NCI-H1436 (cell line): Measurements from ENCODE around the gene TRAF4.
A peak's percentile ranks its signal among the peaks of the same experiment; 100 is the strongest.
"Not testable (repeated sequence)": the region's sequence is repeated elsewhere in the genome, so short reads cannot be mapped to it uniquely, and the experiment has no call there.

Experiments used
- DNase-seq: peaks from one replicate; lab custom pipeline; 2025; lab: John Stamatoyannopoulos, UW

The TRAF4 gene

DNA sequence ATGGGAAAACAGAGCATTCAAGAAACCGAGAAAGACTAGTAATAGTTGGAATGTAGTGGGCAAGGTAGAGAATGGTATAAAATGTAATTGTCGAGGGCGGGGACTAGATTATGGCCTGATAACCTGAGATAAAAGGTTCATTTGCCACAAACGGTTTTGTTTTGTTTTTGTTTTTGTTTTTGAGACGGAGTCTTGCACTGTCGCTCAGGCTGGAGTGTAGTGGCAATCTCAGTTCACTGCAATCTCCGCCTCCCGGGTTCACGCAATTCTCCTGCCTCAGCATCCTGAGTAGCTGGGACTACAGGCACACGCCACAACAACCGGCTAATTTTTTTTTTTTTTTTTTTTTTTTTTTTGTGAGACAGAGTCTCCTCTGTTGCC is 13.9 kb upstream of the TRAF4 start:
- DNase-seq: no peak

GRCh38 chr17:28733346-28733745 is 10.5 kb upstream of the TRAF4 start:
- DNase-seq: no peak

DNA sequence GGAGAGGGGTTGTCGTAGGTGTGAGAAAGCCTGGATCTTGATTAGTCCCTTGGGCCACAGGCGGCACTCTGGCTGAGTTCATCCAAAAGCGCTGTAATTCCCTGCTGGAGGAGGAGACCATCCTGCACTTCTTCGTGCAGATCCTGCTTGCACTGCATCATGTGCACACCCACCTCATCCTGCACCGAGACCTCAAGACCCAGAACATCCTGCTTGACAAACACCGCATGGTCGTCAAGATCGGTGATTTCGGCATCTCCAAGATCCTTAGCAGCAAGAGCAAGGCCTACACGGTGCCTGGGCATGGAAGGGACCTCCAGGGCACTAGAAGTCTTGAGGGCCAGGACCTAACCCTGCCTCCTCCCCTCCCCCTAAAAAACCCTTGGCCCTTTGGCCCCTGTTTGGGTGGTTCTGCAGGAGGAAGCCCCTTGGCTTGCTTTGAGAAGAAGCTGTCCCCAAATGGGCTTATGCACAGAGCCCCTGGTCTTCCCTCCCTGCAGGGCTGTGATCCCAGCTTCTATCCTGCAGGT is 9.0 kb upstream of the TRAF4 start:
- DNase-seq: no peak

GRCh38 chr17:28735242-28735722 is 8.5 kb upstream of the TRAF4 start:
- no peak for DNase-seq

- not testable (repeated sequence) for DNase-seq
Measured at GRCh38 chr17:28735913-28736769, 7.7 kb upstream of the TRAF4 start.

DNA sequence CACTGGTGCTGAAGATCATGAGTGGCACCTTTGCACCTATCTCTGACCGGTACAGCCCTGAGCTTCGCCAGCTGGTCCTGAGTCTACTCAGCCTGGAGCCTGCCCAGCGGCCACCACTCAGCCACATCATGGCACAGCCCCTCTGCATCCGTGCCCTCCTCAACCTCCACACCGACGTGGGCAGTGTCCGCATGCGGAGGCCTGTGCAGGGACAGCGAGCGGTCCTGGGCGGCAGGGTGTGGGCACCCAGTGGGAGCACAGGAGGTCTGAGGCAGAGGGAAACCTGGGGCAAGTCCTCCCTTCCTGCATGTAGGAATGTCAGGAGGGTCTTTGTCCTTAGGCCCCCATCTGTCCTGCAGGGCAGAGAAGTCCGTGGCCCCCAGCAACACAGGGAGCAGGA is 6.5 kb upstream of the TRAF4 start:
- DNase-seq: no peak

DNA sequence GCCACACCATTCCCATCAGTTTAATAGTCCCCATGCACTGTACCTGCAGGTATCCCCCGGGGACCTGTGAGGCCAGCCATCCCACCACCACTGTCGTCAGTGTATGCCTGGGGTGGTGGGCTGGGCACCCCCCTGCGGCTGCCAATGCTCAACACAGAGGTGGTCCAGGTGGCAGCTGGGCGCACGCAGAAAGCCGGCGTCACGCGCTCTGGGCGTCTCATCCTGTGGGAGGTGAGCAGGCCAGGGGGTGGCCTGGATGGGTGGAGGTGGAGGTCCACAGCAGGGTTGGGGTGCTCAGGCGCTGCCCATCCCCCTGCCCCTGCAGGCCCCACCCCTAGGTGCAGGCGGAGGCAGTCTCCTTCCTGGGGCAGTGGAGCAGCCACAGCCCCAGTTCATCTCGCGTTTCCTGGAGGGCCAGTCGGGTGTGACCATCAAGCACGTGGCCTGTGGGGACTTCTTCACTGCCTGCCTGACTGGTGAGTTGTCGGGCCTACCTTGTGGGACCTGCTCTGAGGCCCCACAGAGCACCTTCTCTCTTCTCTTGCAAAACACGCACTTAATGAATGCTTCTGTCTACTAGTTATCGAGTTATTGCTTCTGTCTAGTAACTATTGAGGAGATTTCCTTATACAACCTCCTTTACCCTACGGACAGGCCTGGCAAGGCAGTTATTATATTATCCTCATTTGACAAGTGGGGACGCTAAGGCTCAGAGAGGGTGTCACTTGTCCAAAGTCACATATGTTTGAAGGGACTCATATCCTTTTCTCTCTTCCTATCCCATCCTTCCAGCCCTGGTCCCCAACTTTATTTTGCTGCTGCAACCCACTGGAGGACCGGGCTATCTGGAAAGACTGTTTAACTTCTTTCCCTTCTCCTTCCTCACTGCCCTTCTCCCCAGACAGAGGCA is 5.8 kb upstream of the TRAF4 start:
- no peak for DNase-seq

- no peak for DNase-seq
Measured at GRCh38 chr17:28738680-28739384, 5.0 kb upstream of the TRAF4 start.

DNA sequence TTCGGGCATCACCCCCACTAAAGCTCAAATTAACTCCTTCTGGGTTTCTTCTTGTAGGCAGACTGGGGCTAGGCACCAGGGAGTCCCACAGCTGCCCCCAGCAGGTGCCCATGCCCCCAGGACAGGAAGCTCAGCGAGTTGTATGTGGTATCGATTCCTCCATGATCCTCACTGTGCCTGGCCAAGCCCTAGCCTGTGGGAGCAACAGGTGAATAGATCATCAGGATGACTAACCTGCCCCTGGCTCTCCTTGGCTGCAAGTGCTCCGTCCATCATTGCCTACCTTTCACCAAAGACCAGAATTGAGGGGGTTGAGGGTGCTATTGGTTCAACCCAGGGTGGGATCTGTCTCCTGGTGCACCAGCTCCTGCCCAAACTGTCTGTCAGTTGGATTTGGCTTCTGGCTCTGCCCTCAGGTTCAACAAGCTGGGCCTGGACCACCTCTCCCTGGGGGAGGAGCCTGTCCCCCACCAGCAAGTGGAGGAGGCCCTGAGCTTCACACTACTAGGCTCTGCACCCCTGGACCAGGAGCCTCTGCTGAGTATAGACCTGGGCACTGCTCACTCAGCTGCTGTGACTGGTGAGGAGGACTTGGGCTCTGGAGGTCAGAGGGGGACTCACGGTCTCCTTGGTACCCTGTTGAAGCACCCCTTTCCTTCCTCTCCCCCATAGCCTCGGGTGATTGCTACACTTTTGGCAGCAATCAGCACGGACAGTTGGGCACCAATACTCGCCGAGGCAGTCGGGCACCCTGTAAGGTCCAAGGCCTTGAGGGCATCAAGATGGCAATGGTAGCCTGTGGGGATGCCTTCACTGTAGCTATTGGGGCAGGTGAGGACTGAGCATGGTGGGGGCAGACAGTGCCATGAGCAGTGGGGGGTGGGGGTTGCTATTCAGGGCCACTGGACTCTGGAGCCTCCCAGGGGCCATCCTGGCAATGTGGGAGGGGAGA is 3.1 kb upstream of the TRAF4 start:
- no peak for DNase-seq

DNA sequence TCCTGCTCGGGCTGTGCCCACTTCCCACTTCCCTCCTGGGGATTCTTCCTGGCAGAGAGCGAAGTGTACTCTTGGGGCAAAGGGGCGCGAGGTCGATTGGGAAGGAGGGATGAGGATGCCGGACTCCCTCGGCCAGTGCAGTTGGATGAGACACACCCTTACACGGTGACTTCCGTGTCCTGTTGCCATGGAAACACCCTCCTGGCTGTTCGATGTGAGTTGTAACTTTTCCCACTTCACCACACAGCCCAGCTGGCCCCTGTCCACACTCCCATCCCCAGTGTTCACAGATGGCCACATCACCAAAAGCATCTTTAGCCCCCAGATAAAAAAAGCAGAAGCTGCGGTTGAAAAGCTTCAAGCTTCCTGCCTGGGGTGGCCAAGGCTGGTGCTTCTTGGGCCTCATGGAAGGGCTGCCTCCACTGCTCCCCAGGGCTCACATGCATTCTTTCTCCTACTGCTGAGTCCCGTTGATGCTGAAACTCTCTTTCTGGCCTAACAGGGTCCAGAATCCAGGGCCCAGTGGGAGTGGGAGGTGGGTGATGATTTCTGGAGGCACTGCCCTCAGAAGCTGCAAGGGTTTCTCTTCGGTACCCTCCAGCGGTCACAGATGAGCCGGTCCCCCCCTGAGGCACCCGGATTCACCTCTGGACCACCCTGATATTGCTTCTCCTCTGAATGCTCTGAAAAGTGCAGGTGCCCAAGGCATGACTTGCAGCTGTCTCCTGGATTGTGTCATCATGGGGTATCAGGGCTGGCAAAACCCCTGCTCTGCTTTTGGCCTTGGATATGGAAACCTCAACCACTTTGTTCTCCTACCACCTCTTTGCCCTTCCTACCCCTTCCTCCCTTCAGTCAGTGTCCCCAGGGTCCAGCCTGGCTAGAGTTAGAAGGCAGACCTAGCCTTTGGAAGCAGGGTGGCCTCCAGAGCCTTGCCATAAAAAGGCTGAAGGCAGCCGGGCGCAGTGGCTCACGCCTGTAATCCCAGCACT is 2.2 kb upstream of the TRAF4 start:
- DNase-seq: no peak

- DNase-seq: peak; percentile 59
Measured at GRCh38 chr17:28744104-28744971, 527 bp downstream of the TRAF4 start.

DNA sequence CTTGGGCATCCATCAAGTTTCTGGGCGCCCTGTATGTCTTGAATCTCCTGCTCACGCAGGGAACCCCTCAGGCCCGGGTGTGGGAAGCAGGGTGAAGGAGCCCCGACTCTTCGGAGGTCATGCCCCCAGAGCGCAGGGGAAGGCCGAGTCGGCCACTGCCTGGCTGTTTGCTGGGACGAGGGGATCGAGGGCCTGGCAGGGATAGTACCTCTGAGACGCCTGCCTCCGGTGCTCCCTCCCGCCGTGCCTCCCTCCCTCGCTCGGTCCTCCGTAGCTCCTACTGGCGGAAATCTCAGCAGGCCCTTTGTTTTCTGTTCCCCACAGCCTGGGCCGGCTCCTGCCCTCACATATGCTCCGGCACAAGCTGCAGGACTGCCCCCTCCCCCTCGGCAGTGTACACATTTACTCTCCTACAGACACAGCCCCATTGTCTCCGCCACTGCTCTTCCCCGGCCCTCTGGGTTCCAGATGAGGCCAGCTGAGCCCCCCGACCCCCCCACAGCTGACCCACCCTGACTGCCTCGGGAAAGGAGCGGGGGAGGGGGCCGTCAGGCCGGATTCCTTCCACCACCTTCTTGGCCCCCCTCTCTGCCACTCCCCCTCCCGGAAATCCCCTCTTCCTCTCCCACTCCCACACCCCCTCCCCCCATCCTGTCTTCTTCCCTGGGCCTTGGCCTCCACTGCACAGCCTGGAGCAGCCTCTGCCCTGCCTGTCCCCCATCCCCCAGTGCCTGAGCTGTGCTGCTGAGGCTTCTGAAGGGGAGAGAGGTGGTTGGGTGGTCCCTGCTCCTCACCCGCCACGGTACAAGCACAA is 1.4 kb downstream of the TRAF4 start:
- DNase-seq: peak; percentile 39

GRCh38 chr17:28745786-28746411 is 2.1 kb downstream of the TRAF4 start:
- DNase-seq: no peak

DNA sequence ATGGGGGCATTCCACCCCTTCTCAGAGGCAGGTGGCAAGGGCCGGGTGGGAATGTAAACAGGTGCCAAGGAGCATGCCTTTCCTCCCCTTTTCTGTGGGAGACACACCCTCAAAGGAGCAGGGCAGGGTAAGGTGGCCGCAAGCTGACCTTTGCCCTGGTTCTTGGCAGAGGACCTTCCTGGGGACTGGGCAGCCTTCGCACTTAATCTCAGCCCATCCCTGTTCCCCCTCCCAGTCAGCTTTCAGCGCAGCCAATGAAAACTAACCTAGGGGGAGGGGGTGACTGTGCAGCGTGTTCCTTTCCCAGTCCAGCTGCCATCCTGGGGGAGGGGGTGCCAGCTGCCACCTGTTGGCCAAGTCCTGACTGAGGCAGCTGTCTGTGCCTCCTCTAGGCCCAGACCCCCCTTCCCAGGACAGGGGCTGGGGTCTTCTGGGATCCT is 2.8 kb downstream of the TRAF4 start:
- DNase-seq: peak; percentile 11

DNA sequence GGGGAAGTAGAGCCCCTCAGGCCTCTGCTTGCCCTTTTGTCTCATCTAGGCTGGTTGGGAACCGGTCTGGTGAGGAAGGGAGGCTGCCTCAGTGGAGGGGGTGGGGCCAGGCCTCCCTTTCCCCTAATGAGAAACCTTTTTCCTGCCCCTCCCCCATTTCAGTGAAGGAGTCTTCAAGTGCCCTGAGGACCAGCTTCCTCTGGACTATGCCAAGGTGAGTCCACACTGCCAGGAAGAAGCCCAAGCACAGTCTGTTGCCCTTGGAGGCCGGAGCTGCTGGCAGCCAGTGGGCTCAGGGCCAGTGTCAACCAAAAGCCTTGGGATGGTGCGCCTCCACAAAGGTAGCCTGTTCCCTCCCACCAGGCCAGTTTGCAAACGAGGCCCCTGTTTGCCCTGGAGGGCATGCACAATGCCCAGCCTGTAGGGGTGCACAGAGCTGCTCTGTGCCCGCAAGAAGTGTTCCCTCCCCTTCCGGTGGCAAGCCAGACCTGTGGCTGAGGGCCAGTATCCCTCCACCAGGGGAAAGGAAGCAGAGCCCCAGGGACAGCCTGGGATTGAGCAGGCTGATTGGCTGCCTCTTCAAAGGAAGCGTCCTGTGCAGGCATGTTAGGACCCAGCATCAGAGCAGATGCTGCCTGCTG is 3.4 kb downstream of the TRAF4 start:
- no peak for DNase-seq
